Measurements from ENCODE around the gene MYO1E. TPM values are rescaled to one million over a fixed set of nuclear protein-coding genes. Genes with fewer than 3 reads are reported as not detected.
A peak's percentile ranks its signal among the peaks of the same experiment; 100 is the strongest.
"Not testable (repeated sequence)": the region's sequence is repeated elsewhere in the genome, so short reads cannot be mapped to it uniquely, and the experiment has no call there.

Gene MYO1E
- total RNA-seq, 4 donors from 2014 or later: 49.7 to 135 (median 82.2) TPM

- TF ChIP-seq POLR2A (IDR thresholded peaks at IDR 0.05): no peak
- no peaks in the 10 kb centered on the region for H3K9me3 ChIP-seq
- no peak overlapping the region for H3K4me3 ChIP-seq
- peaks cover 0 to 23% (median 8%) of the 10 kb centered on the region in 3 donors for H3K4me1 ChIP-seq
- no peaks in the 10 kb centered on the region for H3K36me3 ChIP-seq
- no peak for DNase-seq
- no peak overlapping the region for H3K27ac ChIP-seq
- no peaks in the 10 kb centered on the region for H3K27me3 ChIP-seq
- intact Hi-C loops (cut with DNase I): no loop called here
These were observed 27.3 kb downstream of the MYO1E start for GRCh38 chr15:59345326-59345725.

DNA sequence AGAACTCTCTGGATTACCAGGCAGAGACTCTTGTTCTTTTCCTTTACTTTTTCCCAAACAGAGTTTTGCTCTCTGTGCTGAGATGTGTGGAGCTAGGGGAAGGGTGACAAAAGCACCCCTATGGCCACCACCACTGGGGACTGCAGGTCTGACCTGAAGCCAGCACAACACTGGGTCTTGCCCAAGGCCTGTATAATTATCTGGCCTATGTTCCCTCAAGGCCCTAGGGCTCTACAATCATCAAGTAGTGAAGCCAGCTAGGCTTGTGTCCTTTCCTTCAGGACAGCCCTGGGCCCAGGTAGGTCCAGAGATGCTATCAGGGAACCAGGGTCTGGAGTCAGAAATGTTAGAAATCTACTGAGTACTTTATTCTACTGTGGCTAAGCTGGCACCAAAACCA lies 28.4 kb downstream of the MYO1E start:
- intact Hi-C loops (cut with DNase I): no loop called here
- no peaks in the 10 kb centered on the region for H3K36me3 ChIP-seq
- no peak for TF ChIP-seq POLR2A (IDR thresholded peaks at IDR 0.05)
- no peak for TF ChIP-seq CTCF (IDR thresholded peaks at IDR 0.05)
- peaks cover 0 to 23% (median 0%) of the 10 kb centered on the region in 3 donors for H3K4me1 ChIP-seq
- H3K9me3 ChIP-seq: no peaks in the 10 kb centered on the region
- no peak overlapping the region for H3K27ac ChIP-seq
- H3K27me3 ChIP-seq: no peaks in the 10 kb centered on the region
- H3K4me3 ChIP-seq: no peak overlapping the region
- DNase-seq: no peak

DNA sequence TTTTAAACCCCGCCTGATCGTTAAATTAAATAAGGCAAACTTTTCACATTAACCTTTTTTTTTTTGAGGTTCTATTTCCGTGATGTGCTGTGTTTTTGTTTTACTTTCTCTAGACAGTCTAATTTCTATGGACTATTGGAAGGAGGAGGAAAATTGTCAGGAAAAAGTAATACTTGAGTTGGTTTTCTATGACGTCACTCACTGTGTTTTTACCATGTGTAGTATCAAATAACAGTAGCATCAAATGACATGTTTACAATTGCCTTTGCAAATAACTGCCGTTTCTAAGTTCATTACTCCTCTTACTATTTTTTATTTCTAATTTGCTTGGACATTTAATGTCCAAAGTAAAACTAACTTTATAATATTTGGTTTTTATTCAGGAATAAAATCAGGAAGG lies 32.3 kb downstream of the MYO1E start:
- peak overlapping the region in 3 of 4 donors; percentile 65 to 81 (median 69) for H3K27ac ChIP-seq
- no peaks in the 10 kb centered on the region for H3K9me3 ChIP-seq
- H3K4me3 ChIP-seq: no peak overlapping the region
- WGBS, 2 donors: 79 to 86% methylated on average over 5 of the region's 5 CpGs
- DNase-seq: no peak
- peaks cover 0 to 22% (median 4%) of the 10 kb centered on the region in 3 donors for H3K4me1 ChIP-seq
- TF ChIP-seq CTCF (IDR thresholded peaks at IDR 0.05): no peak
- TF ChIP-seq POLR2A (IDR thresholded peaks at IDR 0.05): no peak
- intact Hi-C loops (cut with DNase I): no loop called here
- no peaks in the 10 kb centered on the region for H3K27me3 ChIP-seq
- H3K36me3 ChIP-seq: no peaks in the 10 kb centered on the region

GRCh38 chr15:59339252-59339672 lies 33.4 kb downstream of the MYO1E start:
- H3K27me3 ChIP-seq: no peaks in the 10 kb centered on the region
- peak overlapping the region; percentile 15 to 81 (median 67) for H3K27ac ChIP-seq
- no peak for TF ChIP-seq POLR2A (IDR thresholded peaks at IDR 0.05)
- no peak for TF ChIP-seq CTCF (IDR thresholded peaks at IDR 0.05)
- peak overlapping the region in 1 of 4 donors; percentile 13 for H3K4me3 ChIP-seq
- no peak for DNase-seq
- H3K9me3 ChIP-seq: no peaks in the 10 kb centered on the region
- WGBS, 2 donors: 42 to 47% methylated on average over 3 of the region's 3 CpGs
- H3K4me1 ChIP-seq: peaks cover 0 to 19% (median 4%) of the 10 kb centered on the region in 3 donors
- intact Hi-C loops (cut with DNase I): no loop called here
- H3K36me3 ChIP-seq: no peaks in the 10 kb centered on the region

DNA sequence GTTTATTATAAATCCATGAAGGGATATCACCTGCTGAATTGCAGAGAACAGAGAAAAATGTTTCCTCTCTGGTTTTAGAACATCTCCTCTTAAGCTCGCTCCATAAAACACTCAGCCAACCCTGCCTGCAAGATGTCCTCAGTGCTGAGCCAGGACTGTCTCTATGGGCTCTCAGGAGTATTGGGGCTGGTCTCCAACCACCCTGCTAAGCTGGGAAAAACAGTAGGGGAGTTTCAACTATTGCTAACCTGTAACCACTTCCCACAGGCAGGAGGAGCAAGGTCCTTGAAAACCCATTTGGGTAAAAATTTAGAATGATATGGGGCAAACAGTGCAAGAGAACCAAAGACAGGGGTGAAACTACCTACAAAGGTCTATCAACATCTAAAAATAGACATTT lies 34.3 kb downstream of the MYO1E start:
- peaks cover 4 to 19% (median 5%) of the 10 kb centered on the region in 3 donors for H3K4me1 ChIP-seq
- TF ChIP-seq CTCF (IDR thresholded peaks at IDR 0.05) (no peak), POLR2A (IDR thresholded peaks at IDR 0.05) (no peak)
- H3K36me3 ChIP-seq: no peaks in the 10 kb centered on the region
- H3K27ac ChIP-seq: no peak overlapping the region
- no peak for DNase-seq
- intact Hi-C loops (cut with DNase I): no loop called here
- no peaks in the 10 kb centered on the region for H3K27me3 ChIP-seq
- WGBS, 2 donors: 100% methylated on average over 1 of the region's 1 CpG
- no peaks in the 10 kb centered on the region for H3K9me3 ChIP-seq
- H3K4me3 ChIP-seq: no peak overlapping the region

- H3K9me3 ChIP-seq; H3K36me3 ChIP-seq; H3K27me3 ChIP-seq; H3K27ac ChIP-seq; intact Hi-C loops (cut with DNase I); H3K4me3 ChIP-seq; DNase-seq: not testable (repeated sequence)
- peaks cover 4 to 19% (median 5%) of the 10 kb centered on the region in 3 donors for H3K4me1 ChIP-seq
- WGBS, 2 donors: 91 to 94% methylated on average over 4 of the region's 4 CpGs
These were observed 35.9 kb downstream of the MYO1E start for GRCh38 chr15:59336725-59337124.
